OCI-LY3 (cell line): ENCODE measurements around the gene SLC25A21.

Source experiments
- CTCF ChIP-seq: fragments of 200-600, 300-600 bp; sonication (generic); IDR thresholded peaks from 2 replicates; pipeline ENCODE4 v1.5.1; 2014; ENCODE audit warnings: antibody characterized with exemption, low read length, low read depth
- EZH2phosphoT487 ChIP-seq: fragments of 200-600 bp; shearing (Covaris generic); IDR thresholded peaks from 2 replicates; pipeline ENCODE4 v1.6.1; 2018; ENCODE audit warnings: antibody characterized with exemption, mixed run types, low read depth

- TF ChIP-seq CTCF (no peak), EZH2phosphoT487 (no peak)
Observed at GRCh38 chr14:37172936-37173614, 669 bp upstream of the SLC25A21 start.
